Caco-2 (cell line): ENCODE data around the gene CRLF2. TPM values are rescaled to one million over a fixed set of nuclear protein-coding genes. Genes with fewer than 3 reads are reported as not detected.
A peak's percentile ranks its signal among the peaks of the same experiment; 100 is the strongest.

ENCODE experiments used
- BruUV-seq: library from RNA; stranded (reverse); fragments of 400-500 nt; replicated peaks from 2 replicates; lab custom pipeline; 2021; lab: Mats Ljungman, UMichigan
- CTCF ChIA-PET: fragments of 300-600 bp; sonication (Branson Sonifier 250); formaldehyde crosslinking; loops from one replicate; lab custom pipeline; 2022; ENCODE audit warnings: antibody characterized with exemption; lab: Charles Lee
- POLR2A ChIA-PET: fragments of 300-600 bp; sonication (Branson Sonifier 250); formaldehyde crosslinking; loops from one replicate; lab custom pipeline; 2022; ENCODE audit warnings: antibody characterized with exemption; lab: Charles Lee
- DNase-seq, 2 experiments: peaks; one replicate each; pipeline versions ENCODE4 v3.0.0 to v3.0.0-alpha.2; 2020 to 2022
- H3K27me3 ChIP-seq: replicated peaks from 2 replicates; pipeline ENCODE4 v1.6.0; 2011; ENCODE audit warnings: low read length; ENCODE audit not compliant: control insufficient read depth, insufficient read depth
- H3K36me3 ChIP-seq: 2 replicates; pipeline ENCODE4 v1.5.1; 2011; ENCODE audit warnings: low read length; ENCODE audit not compliant: control insufficient read depth, insufficient read depth
- H3K4me1 ChIP-seq: fragments of 250-450 bp; sonication (Bioruptor Pico); 2 replicates; pipeline ENCODE4 v1.5.1; 2020; ENCODE audit warnings: mild to moderate bottlenecking
- H3K4me3 ChIP-seq: 2 replicates; pipeline ENCODE4 v1.5.1; 2011; ENCODE audit warnings: low read depth, mild to moderate bottlenecking, control low read depth, low read length
- H3K9me3 ChIP-seq: fragments of 250-450 bp; sonication (Bioruptor Pico); 2 replicates; pipeline ENCODE4 v1.5.1; 2020; ENCODE audit warnings: mild to moderate bottlenecking, moderate library complexity
- H3K27ac Mint-ChIP-seq: one replicate; pipeline ENCODE4 v1.8.0; 2022; ENCODE audit warnings: mixed read lengths; ENCODE audit not compliant: unreplicated experiment
- H3K27me3 Mint-ChIP-seq: one replicate; pipeline ENCODE4 v1.8.0; 2022; ENCODE audit warnings: mixed read lengths; ENCODE audit not compliant: insufficient read depth, unreplicated experiment
- H3K36me3 Mint-ChIP-seq: one replicate; pipeline ENCODE4 v1.8.0; 2022; ENCODE audit warnings: mild to moderate bottlenecking, mixed read lengths; ENCODE audit not compliant: insufficient read depth, unreplicated experiment
- H3K4me1 Mint-ChIP-seq: one replicate; pipeline ENCODE4 v1.8.0; 2022; ENCODE audit warnings: low read depth, mixed read lengths; ENCODE audit not compliant: unreplicated experiment
- H3K4me3 Mint-ChIP-seq: one replicate; pipeline ENCODE4 v1.8.0; 2022; ENCODE audit warnings: mild to moderate bottlenecking, moderate library complexity, mixed read lengths; ENCODE audit not compliant: unreplicated experiment
- H3K9me3 Mint-ChIP-seq: one replicate; pipeline ENCODE4 v1.8.0; 2022; ENCODE audit warnings: mixed read lengths; ENCODE audit not compliant: unreplicated experiment
- intact Hi-C: fragments of 100-400 bp; cut with micrococcal nuclease; formaldehyde crosslinking; loops from one replicate; pipeline ENCODE4 v1.10.0; 2022; ENCODE audit not compliant: unreplicated experiment
- total RNA-seq: library from RNA; stranded (reverse); gene quantifications from 2 replicates; pipeline ENCODE4 v1.2.3, GENCODE V29; 2022
- TF ChIP-seq, protein P1 (sequence below), 2 experiments: fragments of 200-600 bp in 1 of 2; IDR thresholded peaks; 1 replicate in 1 of 2; 2 replicates in 1 of 2; pipeline versions ENCODE4 v1.5.1 to v1.8.0; 2011 to 2022; ENCODE audit warnings: antibody characterized with exemption in 1 of 2, control low read depth in 1 of 2, inconsistent platforms in 1 of 2, low read depth in 1 of 2, low read length in 1 of 2, mild to moderate bottlenecking in 1 of 2, moderate library complexity in 1 of 2; ENCODE audit not compliant: insufficient read depth in 1 of 2, severe bottlenecking in 1 of 2, unreplicated experiment in 1 of 2

Gene CRLF2
- total RNA-seq, 1 experiment from 2014 or later, result not detected

GRCh38 chrX:1167918-1168481 is 44.4 kb downstream of the CRLF2 start:
- Mint-ChIP-seq H3K27ac (no peak overlapping the region), H3K27me3 (no peaks in the 10 kb centered on the region), H3K9me3 (peaks cover 21% of the 10 kb centered on the region), H3K36me3 (no peaks in the 10 kb centered on the region), H3K4me1 (no peaks in the 10 kb centered on the region), H3K4me3 (no peak overlapping the region)
- Histone ChIP-seq H3K4me1 (no peaks in the 10 kb centered on the region), H3K4me3 (no peak overlapping the region), H3K27me3 (no peaks in the 10 kb centered on the region), H3K9me3 (peaks cover 3% of the 10 kb centered on the region), H3K36me3 (no peaks in the 10 kb centered on the region)
- ChIA-PET CTCF (no interaction called here), POLR2A (no interaction called here)
- intact Hi-C loops, result no loop called here
- no peak for DNase-seq
- TF ChIP-seq, protein P1, sequence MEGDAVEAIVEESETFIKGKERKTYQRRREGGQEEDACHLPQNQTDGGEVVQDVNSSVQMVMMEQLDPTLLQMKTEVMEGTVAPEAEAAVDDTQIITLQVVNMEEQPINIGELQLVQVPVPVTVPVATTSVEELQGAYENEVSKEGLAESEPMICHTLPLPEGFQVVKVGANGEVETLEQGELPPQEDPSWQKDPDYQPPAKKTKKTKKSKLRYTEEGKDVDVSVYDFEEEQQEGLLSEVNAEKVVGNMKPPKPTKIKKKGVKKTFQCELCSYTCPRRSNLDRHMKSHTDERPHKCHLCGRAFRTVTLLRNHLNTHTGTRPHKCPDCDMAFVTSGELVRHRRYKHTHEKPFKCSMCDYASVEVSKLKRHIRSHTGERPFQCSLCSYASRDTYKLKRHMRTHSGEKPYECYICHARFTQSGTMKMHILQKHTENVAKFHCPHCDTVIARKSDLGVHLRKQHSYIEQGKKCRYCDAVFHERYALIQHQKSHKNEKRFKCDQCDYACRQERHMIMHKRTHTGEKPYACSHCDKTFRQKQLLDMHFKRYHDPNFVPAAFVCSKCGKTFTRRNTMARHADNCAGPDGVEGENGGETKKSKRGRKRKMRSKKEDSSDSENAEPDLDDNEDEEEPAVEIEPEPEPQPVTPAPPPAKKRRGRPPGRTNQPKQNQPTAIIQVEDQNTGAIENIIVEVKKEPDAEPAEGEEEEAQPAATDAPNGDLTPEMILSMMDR (IDR thresholded peaks at IDR 0.05; ENCODE audit: insufficient read depth in 1 of 2, low read depth in 1 of 2, low read length in 1 of 2, severe bottlenecking in 1 of 2, unreplicated experiment in 1 of 2), result no peak
- no TSS peak for BruUV-seq

DNA sequence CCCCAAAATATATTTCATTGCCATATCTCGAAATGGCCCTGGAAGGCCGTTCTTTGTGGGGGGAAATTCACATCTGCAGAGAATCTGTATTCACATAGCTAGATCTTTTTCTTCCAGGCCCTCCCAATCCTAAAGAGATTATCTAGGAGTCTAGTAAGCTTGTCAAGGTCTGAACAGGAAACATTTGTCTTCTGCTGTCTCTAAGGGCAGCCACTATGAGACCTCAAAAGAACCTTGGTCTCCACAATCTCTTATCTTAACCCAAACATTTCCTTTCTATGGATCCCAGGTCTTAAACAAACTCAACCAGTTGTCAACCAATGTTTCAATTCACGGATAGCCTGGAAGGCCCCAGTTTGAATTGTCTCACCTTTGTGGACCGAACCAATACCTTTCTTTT is 45.0 kb downstream of the CRLF2 start:
- BruUV-seq, result no TSS peak

GRCh38 chrX:1165535-1166196 is 46.8 kb downstream of the CRLF2 start:
- Mint-ChIP-seq H3K36me3 (peaks cover 3% of the 10 kb centered on the region), H3K9me3 (peaks cover 36% of the 10 kb centered on the region), H3K27me3 (no peaks in the 10 kb centered on the region), H3K4me3 (no peak overlapping the region), H3K4me1 (no peaks in the 10 kb centered on the region), H3K27ac (no peak overlapping the region)
- H3K36me3 ChIP-seq, result no peaks in the 10 kb centered on the region
- ChIA-PET CTCF (no interaction called here), POLR2A (no interaction called here)
- TF ChIP-seq, protein P1 (IDR thresholded peaks at IDR 0.05; ENCODE audit: insufficient read depth in 1 of 2, low read depth in 1 of 2, low read length in 1 of 2, severe bottlenecking in 1 of 2, unreplicated experiment in 1 of 2), result no peak
- no peak overlapping the region for H3K4me3 ChIP-seq
- DNase-seq, result peak; percentile 15 to 38
- no peaks in the 10 kb centered on the region for H3K27me3 ChIP-seq
- H3K4me1 ChIP-seq, result no peaks in the 10 kb centered on the region
- no TSS peak for BruUV-seq
- H3K9me3 ChIP-seq, result peaks cover 3% of the 10 kb centered on the region
- intact Hi-C loops, result no loop called here

More for the DNA sequence above, 45.0 kb downstream of the CRLF2 start:
- H3K27me3 Mint-ChIP-seq, result no peaks in the 10 kb centered on the region
- TF ChIP-seq, protein P1 (IDR thresholded peaks at IDR 0.05; ENCODE audit: insufficient read depth in 1 of 2, low read depth in 1 of 2, low read length in 1 of 2, severe bottlenecking in 1 of 2, unreplicated experiment in 1 of 2), result no peak
- peaks cover 26% of the 10 kb centered on the region for H3K9me3 Mint-ChIP-seq
- POLR2A ChIA-PET, result no interaction called here
- no peaks in the 10 kb centered on the region for H3K36me3 ChIP-seq
- no peaks in the 10 kb centered on the region for H3K36me3 Mint-ChIP-seq
- no peaks in the 10 kb centered on the region for H3K4me1 ChIP-seq
- H3K4me3 Mint-ChIP-seq, result no peak overlapping the region
- no peak for DNase-seq
- no peaks in the 10 kb centered on the region for H3K4me1 Mint-ChIP-seq
- CTCF ChIA-PET, result no interaction called here
- H3K9me3 ChIP-seq, result peaks cover 3% of the 10 kb centered on the region
- H3K27ac Mint-ChIP-seq, result no peak overlapping the region
- H3K4me3 ChIP-seq, result no peak overlapping the region
- H3K27me3 ChIP-seq, result no peaks in the 10 kb centered on the region
- intact Hi-C loops, result no loop called here
